AG10803 (cell line): ENCODE results near the gene AGR3.

Experiments
- DNase-seq: peaks from one replicate; pipeline ENCODE4 v3.0.0; 2010; ENCODE audit warnings: low read depth
- H3K4me3 ChIP-seq: 2 replicates; pipeline ENCODE4 v1.5.1; 2011; ENCODE audit warnings: mild to moderate bottlenecking, low read length, control low read depth
- CTCF ChIP-seq: conservative IDR thresholded peaks from 2 replicates; pipeline ENCODE4 v1.5.1; 2011; ENCODE audit warnings: mild to moderate bottlenecking, low read length, control low read depth, inconsistent platforms

The AGR3 gene

GRCh38 chr7:16881844-16882243, at the start of gene AGR3:
Gene AGR3, minus strand, starts transcription at chr7:16881983. Its CDS starts 3,365 bp downstream, at chr7:16878618.
- no peak for TF ChIP-seq CTCF
- no peak within 1 kb of the TSS for H3K4me3 ChIP-seq
- no peak for DNase-seq

- no peak for DNase-seq
- TF ChIP-seq CTCF = no peak
- H3K4me3 ChIP-seq = no peak overlapping the region
These were observed 49.2 kb upstream of the AGR3 start for GRCh38 chr7:16930946-16931345.

GRCh38 chr7:16929146-16929762, 47.5 kb upstream of the AGR3 start:
- no peak overlapping the region for H3K4me3 ChIP-seq
- DNase-seq = no peak
- TF ChIP-seq CTCF = no peak

- no peak for TF ChIP-seq CTCF
- no peak overlapping the region for H3K4me3 ChIP-seq
- no peak for DNase-seq
These were observed 45.1 kb upstream of the AGR3 start for GRCh38 chr7:16926861-16927260.

- no peak overlapping the region for H3K4me3 ChIP-seq
- peak; percentile 87 for TF ChIP-seq CTCF
- peak; percentile 67 for DNase-seq
These were observed 44.5 kb upstream of the AGR3 start for GRCh38 chr7:16926283-16926682.

GRCh38 chr7:16925609-16926008, 43.8 kb upstream of the AGR3 start:
- DNase-seq = no peak
- H3K4me3 ChIP-seq = no peak overlapping the region
- TF ChIP-seq CTCF = no peak

- DNase-seq = no peak
- H3K4me3 ChIP-seq = no peak overlapping the region
- TF ChIP-seq CTCF = no peak
These were observed 41.2 kb upstream of the AGR3 start for GRCh38 chr7:16923019-16923418.
